Measurements from ENCODE around the gene TNFRSF14. TPM values are rescaled to one million over a fixed set of nuclear protein-coding genes. Genes with fewer than 3 reads are reported as not detected.

Gene TNFRSF14
- total and polyA plus RNA-seq, 4 donors: 33.9 to 137 (median 72.4) TPM

- DNase-seq (no peak), ATAC-seq (ENCODE audit: low FRiP score) (no peak)
- intact Hi-C loops (cut with DNase I): no loop called here
- Histone ChIP-seq H3K4me1 (ENCODE audit: control insufficient read depth in 1 of 2, insufficient read depth in 2 of 2, low read length in 2 of 2) (no peaks in the 10 kb centered on the region), H3K27me3 (ENCODE audit: control insufficient read depth in 1 of 2, insufficient read depth in 2 of 2, low read length in 1 of 2) (no peaks in the 10 kb centered on the region), H3K27ac (ENCODE audit: low read depth in 1 of 2, low read length in 2 of 2) (no peak overlapping the region), H3K4me3 (ENCODE audit: low read length in 2 of 2) (no peak overlapping the region), H3K36me3 (ENCODE audit: control insufficient read depth in 1 of 2, insufficient read depth in 2 of 2, low read length in 1 of 2) (no peaks in the 10 kb centered on the region), H3K9me3 (ENCODE audit: control insufficient read depth, low read length) (no peaks in the 10 kb centered on the region)
- 14 to 20% methylated on average over 19 to 23 of the region's 23 CpGs for WGBS, 2 donors
These were observed 23.5 kb upstream of the TNFRSF14 start for GRCh38 chr1:2532485-2533160.

- no peak for DNase-seq
- Histone ChIP-seq H3K27me3 (ENCODE audit: control insufficient read depth in 1 of 2, insufficient read depth in 2 of 2, low read length in 1 of 2) (no peaks in the 10 kb centered on the region), H3K27ac (ENCODE audit: low read depth in 1 of 2, low read length in 2 of 2) (no peak overlapping the region), H3K9me3 (ENCODE audit: control insufficient read depth, low read length) (no peaks in the 10 kb centered on the region), H3K4me1 (ENCODE audit: control insufficient read depth in 1 of 2, insufficient read depth in 2 of 2, low read length in 2 of 2) (no peaks in the 10 kb centered on the region), H3K4me3 (ENCODE audit: low read length in 2 of 2) (no peak overlapping the region), H3K36me3 (ENCODE audit: control insufficient read depth in 1 of 2, insufficient read depth in 2 of 2, low read length in 1 of 2) (no peaks in the 10 kb centered on the region)
- WGBS, 2 donors: 76 to 85% methylated on average over 11 of the region's 11 CpGs
- intact Hi-C loops (cut with DNase I): no loop called here
- ATAC-seq (ENCODE audit: low FRiP score): no peak
These were observed 22.8 kb upstream of the TNFRSF14 start for GRCh38 chr1:2533365-2533764.

GRCh38 chr1:2534315-2534686 is 21.9 kb upstream of the TNFRSF14 start:
- WGBS, 2 donors: 75 to 78% methylated on average over 7 of the region's 7 CpGs
- no peak for ATAC-seq (ENCODE audit: low FRiP score)
- Histone ChIP-seq H3K9me3 (ENCODE audit: control insufficient read depth, low read length) (no peaks in the 10 kb centered on the region), H3K4me3 (ENCODE audit: low read length in 2 of 2) (no peak overlapping the region), H3K36me3 (ENCODE audit: control insufficient read depth in 1 of 2, insufficient read depth in 2 of 2, low read length in 1 of 2) (no peaks in the 10 kb centered on the region), H3K4me1 (ENCODE audit: control insufficient read depth in 1 of 2, insufficient read depth in 2 of 2, low read length in 2 of 2) (no peaks in the 10 kb centered on the region), H3K27me3 (ENCODE audit: control insufficient read depth in 1 of 2, insufficient read depth in 2 of 2, low read length in 1 of 2) (no peaks in the 10 kb centered on the region), H3K27ac (ENCODE audit: low read depth in 1 of 2, low read length in 2 of 2) (no peak overlapping the region)
- no peak for DNase-seq
- intact Hi-C loops (cut with DNase I): no loop called here

GRCh38 chr1:2534687-2535441 is 21.3 kb upstream of the TNFRSF14 start:
- 64% methylated on average over 18 of the region's 18 CpGs for WGBS, 2 donors

GRCh38 chr1:2535455-2535854 is 20.7 kb upstream of the TNFRSF14 start:
- H3K36me3 ChIP-seq (ENCODE audit: control insufficient read depth in 1 of 2, insufficient read depth in 2 of 2, low read length in 1 of 2): no peaks in the 10 kb centered on the region
- DNase-seq (no peak), ATAC-seq (ENCODE audit: low FRiP score) (no peak)
- WGBS, 2 donors: 64 to 67% methylated on average over 27 of the region's 27 CpGs
- no peak overlapping the region for H3K4me3 ChIP-seq (ENCODE audit: low read length in 2 of 2)
- intact Hi-C loops (cut with DNase I): no loop called here
- no peaks in the 10 kb centered on the region for H3K27me3 ChIP-seq (ENCODE audit: control insufficient read depth in 1 of 2, insufficient read depth in 2 of 2, low read length in 1 of 2)
- no peaks in the 10 kb centered on the region for H3K4me1 ChIP-seq (ENCODE audit: control insufficient read depth in 1 of 2, insufficient read depth in 2 of 2, low read length in 2 of 2)
- no peak overlapping the region for H3K27ac ChIP-seq (ENCODE audit: low read depth in 1 of 2, low read length in 2 of 2)
- H3K9me3 ChIP-seq (ENCODE audit: control insufficient read depth, low read length): no peaks in the 10 kb centered on the region

More at GRCh38 chr1:2534687-2535441, 21.3 kb upstream of the TNFRSF14 start:
- no peaks in the 10 kb centered on the region for H3K4me1 ChIP-seq (ENCODE audit: control insufficient read depth in 1 of 2, insufficient read depth in 2 of 2, low read length in 2 of 2)
- ATAC-seq (ENCODE audit: low FRiP score) (no peak), DNase-seq (no peak)
- no peaks in the 10 kb centered on the region for H3K27me3 ChIP-seq (ENCODE audit: control insufficient read depth in 1 of 2, insufficient read depth in 2 of 2, low read length in 1 of 2)
- H3K9me3 ChIP-seq (ENCODE audit: control insufficient read depth, low read length): no peaks in the 10 kb centered on the region
- H3K4me3 ChIP-seq (ENCODE audit: low read length in 2 of 2): no peak overlapping the region
- no peaks in the 10 kb centered on the region for H3K36me3 ChIP-seq (ENCODE audit: control insufficient read depth in 1 of 2, insufficient read depth in 2 of 2, low read length in 1 of 2)
- H3K27ac ChIP-seq (ENCODE audit: low read depth in 1 of 2, low read length in 2 of 2): no peak overlapping the region
- intact Hi-C loops (cut with DNase I): no loop called here

- intact Hi-C loops (cut with DNase I): no loop called here
- ATAC-seq (ENCODE audit: low FRiP score): no peak
- Histone ChIP-seq H3K4me1 (ENCODE audit: control insufficient read depth in 1 of 2, insufficient read depth in 2 of 2, low read length in 2 of 2) (no peaks in the 10 kb centered on the region), H3K27ac (ENCODE audit: low read depth in 1 of 2, low read length in 2 of 2) (no peak overlapping the region), H3K27me3 (ENCODE audit: control insufficient read depth in 1 of 2, insufficient read depth in 2 of 2, low read length in 1 of 2) (no peaks in the 10 kb centered on the region), H3K4me3 (ENCODE audit: low read length in 2 of 2) (no peak overlapping the region), H3K9me3 (ENCODE audit: control insufficient read depth, low read length) (no peaks in the 10 kb centered on the region), H3K36me3 (ENCODE audit: control insufficient read depth in 1 of 2, insufficient read depth in 2 of 2, low read length in 1 of 2) (no peaks in the 10 kb centered on the region)
- no peak for DNase-seq
- 82 to 83% methylated on average over 9 of the region's 9 CpGs for WGBS, 2 donors
These were observed 20.2 kb upstream of the TNFRSF14 start for GRCh38 chr1:2535981-2536380.

- H3K27ac ChIP-seq (ENCODE audit: low read depth in 1 of 2, low read length in 2 of 2): no peak overlapping the region
These were observed 18.4 kb upstream of the TNFRSF14 start for GRCh38 chr1:2537784-2538115.

GRCh38 chr1:2538376-2538775 is 17.8 kb upstream of the TNFRSF14 start:
- no peaks in the 10 kb centered on the region for H3K27me3 ChIP-seq (ENCODE audit: control insufficient read depth in 1 of 2, insufficient read depth in 2 of 2, low read length in 1 of 2)
- ATAC-seq (ENCODE audit: low FRiP score): no peak
- H3K4me3 ChIP-seq (ENCODE audit: low read length in 2 of 2): no peak overlapping the region
- no peak overlapping the region for H3K27ac ChIP-seq (ENCODE audit: low read depth in 1 of 2, low read length in 2 of 2)
- H3K36me3 ChIP-seq (ENCODE audit: control insufficient read depth in 1 of 2, insufficient read depth in 2 of 2, low read length in 1 of 2): no peaks in the 10 kb centered on the region
- no peaks in the 10 kb centered on the region for H3K4me1 ChIP-seq (ENCODE audit: control insufficient read depth in 1 of 2, insufficient read depth in 2 of 2, low read length in 2 of 2)
- intact Hi-C loops (cut with DNase I): no loop called here
- no peaks in the 10 kb centered on the region for H3K9me3 ChIP-seq (ENCODE audit: control insufficient read depth, low read length)
- DNase-seq: no peak
- 90 to 96% methylated on average over 4 of the region's 4 CpGs for WGBS, 2 donors

More at GRCh38 chr1:2537784-2538115, 18.4 kb upstream of the TNFRSF14 start:
- Histone ChIP-seq H3K4me3 (ENCODE audit: low read length in 2 of 2) (no peak overlapping the region), H3K4me1 (ENCODE audit: control insufficient read depth in 1 of 2, insufficient read depth in 2 of 2, low read length in 2 of 2) (no peaks in the 10 kb centered on the region), H3K9me3 (ENCODE audit: control insufficient read depth, low read length) (no peaks in the 10 kb centered on the region), H3K27me3 (ENCODE audit: control insufficient read depth in 1 of 2, insufficient read depth in 2 of 2, low read length in 1 of 2) (no peaks in the 10 kb centered on the region), H3K36me3 (ENCODE audit: control insufficient read depth in 1 of 2, insufficient read depth in 2 of 2, low read length in 1 of 2) (no peaks in the 10 kb centered on the region)
- intact Hi-C loops (cut with DNase I): no loop called here
- DNase-seq (no peak), ATAC-seq (ENCODE audit: low FRiP score) (no peak)
- 81% methylated on average over 9 of the region's 9 CpGs for WGBS, 2 donors

- Histone ChIP-seq H3K4me3 (ENCODE audit: low read length in 2 of 2) (no peak overlapping the region), H3K27me3 (ENCODE audit: control insufficient read depth in 1 of 2, insufficient read depth in 2 of 2, low read length in 1 of 2) (no peaks in the 10 kb centered on the region), H3K4me1 (ENCODE audit: control insufficient read depth in 1 of 2, insufficient read depth in 2 of 2, low read length in 2 of 2) (no peaks in the 10 kb centered on the region), H3K36me3 (ENCODE audit: control insufficient read depth in 1 of 2, insufficient read depth in 2 of 2, low read length in 1 of 2) (no peaks in the 10 kb centered on the region), H3K9me3 (ENCODE audit: control insufficient read depth, low read length) (no peaks in the 10 kb centered on the region), H3K27ac (ENCODE audit: low read depth in 1 of 2, low read length in 2 of 2) (no peak overlapping the region)
- intact Hi-C loops (cut with DNase I): no loop called here
- DNase-seq (no peak), ATAC-seq (ENCODE audit: low FRiP score) (no peak)
- 94 to 96% methylated on average over 8 of the region's 8 CpGs for WGBS, 2 donors
These were observed 17.3 kb upstream of the TNFRSF14 start for GRCh38 chr1:2538872-2539271.
